ENCODE measurements around the gene TMED5. TPM values are rescaled to one million over a fixed set of nuclear protein-coding genes. Genes with fewer than 3 reads are reported as not detected.
"Not testable (repeated sequence)": the region's sequence is repeated elsewhere in the genome, so short reads cannot be mapped to it uniquely, and the experiment has no call there.

The TMED5 gene
- total RNA-seq, result 10 to 100 TPM; 15.0 to 97.3 (median 43.3) TPM

DNA sequence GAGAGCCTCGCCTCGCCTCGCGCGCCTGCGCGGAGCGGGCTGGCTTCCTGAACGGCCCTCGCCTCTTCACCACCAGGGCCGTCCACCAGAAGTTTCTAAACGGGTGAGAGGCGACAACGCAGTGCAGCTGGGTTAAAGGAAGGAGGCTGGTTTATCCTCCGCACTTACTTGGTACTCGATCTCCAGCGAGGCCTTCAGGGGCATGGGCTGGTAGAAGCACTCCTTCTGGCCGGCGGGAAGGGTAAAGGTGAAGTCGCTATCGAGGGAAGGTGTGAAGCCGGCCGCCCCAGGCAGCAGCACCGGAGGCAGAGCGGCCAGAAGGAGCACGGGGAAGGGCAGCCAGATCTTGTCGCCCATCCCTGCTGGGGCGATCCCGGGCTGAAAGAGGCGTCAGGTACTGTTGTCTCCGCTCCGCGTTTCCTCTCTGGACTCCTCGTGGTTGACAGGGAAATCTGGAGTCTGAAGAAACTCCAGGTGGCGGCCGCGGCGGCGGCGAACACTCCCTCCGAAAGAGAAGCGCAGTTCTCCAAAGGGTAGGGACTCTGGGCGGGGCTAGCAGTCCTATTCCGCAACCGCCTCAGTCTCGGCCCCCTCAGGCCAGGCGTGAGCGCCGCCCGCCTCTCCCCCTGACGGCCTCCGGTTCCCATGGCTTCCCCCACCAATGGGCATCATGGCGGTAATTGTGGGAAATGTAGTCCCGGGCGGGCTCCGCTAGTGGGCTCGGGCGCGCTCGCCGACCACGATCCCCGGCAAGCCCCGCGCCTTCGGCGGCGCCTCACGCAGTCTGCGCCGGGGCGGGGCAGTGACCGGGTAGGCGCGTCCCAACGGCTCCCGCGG, at the start of gene TMED5:
Gene TMED5 (minus strand): TSS at position 528 of the 837 bp plus-strand sequence. CDS start 171 bp downstream, at position 357.
- H3K36me3 ChIP-seq, result no peaks in the 10 kb centered on the region
- 0% methylated on average over 75 of the region's 78 CpGs; no CpG with 5 or more reads in 1 of the 2 donors for WGBS, 2 donors (ENCODE audit: low coverage in 1 of 2)
- H3K4me1 ChIP-seq, result peaks cover 9 to 34% (median 16%) of the 10 kb centered on the region in 4 donors
- no peaks in the 10 kb centered on the region for H3K9me3 ChIP-seq
- peak; percentile 98 for DNase-seq
- H3K27ac ChIP-seq, result peak within 1 kb of the TSS; percentile 97 to 100 (median 99)
- in situ Hi-C loops (cut with MboI; ENCODE audit: low pct_ligation_motif_present in 1 of 4, low pct_unique_long_range_greater_than_20kb in 1 of 4, low sequenced_read_pairs in 3 of 4), result no loop called here
- no peaks in the 10 kb centered on the region for H3K27me3 ChIP-seq
- TF ChIP-seq POLR2A (IDR thresholded peaks at IDR 0.05) (peak; percentile 98), POLR2AphosphoS5 (IDR thresholded peaks at IDR 0.05) (peak; percentile 94 to 97 (median 97)), EP300 (IDR thresholded peaks at IDR 0.05; ENCODE audit: low read depth) (no peak)
- TF ChIP-seq, protein P1, sequence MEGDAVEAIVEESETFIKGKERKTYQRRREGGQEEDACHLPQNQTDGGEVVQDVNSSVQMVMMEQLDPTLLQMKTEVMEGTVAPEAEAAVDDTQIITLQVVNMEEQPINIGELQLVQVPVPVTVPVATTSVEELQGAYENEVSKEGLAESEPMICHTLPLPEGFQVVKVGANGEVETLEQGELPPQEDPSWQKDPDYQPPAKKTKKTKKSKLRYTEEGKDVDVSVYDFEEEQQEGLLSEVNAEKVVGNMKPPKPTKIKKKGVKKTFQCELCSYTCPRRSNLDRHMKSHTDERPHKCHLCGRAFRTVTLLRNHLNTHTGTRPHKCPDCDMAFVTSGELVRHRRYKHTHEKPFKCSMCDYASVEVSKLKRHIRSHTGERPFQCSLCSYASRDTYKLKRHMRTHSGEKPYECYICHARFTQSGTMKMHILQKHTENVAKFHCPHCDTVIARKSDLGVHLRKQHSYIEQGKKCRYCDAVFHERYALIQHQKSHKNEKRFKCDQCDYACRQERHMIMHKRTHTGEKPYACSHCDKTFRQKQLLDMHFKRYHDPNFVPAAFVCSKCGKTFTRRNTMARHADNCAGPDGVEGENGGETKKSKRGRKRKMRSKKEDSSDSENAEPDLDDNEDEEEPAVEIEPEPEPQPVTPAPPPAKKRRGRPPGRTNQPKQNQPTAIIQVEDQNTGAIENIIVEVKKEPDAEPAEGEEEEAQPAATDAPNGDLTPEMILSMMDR (IDR thresholded peaks at IDR 0.05), result peak; percentile 11 to 77 (median 31)
- intact Hi-C loops (cut with DNase I; ENCODE audit: low total_unique reads), result no loop called here
- H3K4me3 ChIP-seq, result peak within 1 kb of the TSS; percentile 67 to 80 (median 79)

DNA sequence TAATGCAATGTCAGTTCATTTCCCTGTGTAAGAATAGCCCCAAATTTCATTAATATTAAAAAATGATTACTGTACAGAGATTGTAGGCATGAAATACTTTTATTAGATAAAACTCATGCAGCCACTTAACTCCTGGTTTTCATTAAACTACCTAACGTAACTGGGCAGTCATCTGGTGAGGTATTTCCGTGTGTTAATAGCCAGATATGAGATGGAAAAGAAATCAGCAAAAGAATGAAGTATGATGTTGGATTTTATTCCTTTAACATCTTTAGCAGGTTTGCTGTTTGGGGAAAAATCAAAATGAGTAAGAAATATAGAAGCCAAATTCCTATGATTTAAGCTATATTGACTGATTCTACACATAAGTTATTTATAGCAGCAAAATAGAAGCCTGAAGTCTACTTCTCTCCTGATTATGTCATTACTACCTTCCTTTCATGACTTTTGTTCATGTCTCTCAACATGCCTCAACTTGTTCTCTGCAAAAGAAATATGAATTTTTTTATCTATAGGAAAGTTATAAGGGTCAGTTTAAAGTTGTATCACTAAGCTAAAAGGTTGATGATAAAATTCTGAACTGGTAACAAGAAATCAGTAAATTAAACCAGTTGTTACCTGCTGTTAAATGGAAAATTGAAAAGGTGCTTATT, 42.9 kb upstream of the TMED5 start:
- intact Hi-C loops (cut with DNase I; ENCODE audit: low total_unique reads), result no loop called here
- no peak for DNase-seq
- peaks cover 0 to 6% (median 0%) of the 10 kb centered on the region in 4 donors for H3K36me3 ChIP-seq
- H3K4me1 ChIP-seq, result no peaks in the 10 kb centered on the region
- in situ Hi-C loops (cut with MboI; ENCODE audit: low pct_ligation_motif_present in 1 of 4, low pct_unique_long_range_greater_than_20kb in 1 of 4, low sequenced_read_pairs in 3 of 4), result no loop called here
- TF ChIP-seq POLR2AphosphoS5 (IDR thresholded peaks at IDR 0.05) (no peak), EP300 (IDR thresholded peaks at IDR 0.05; ENCODE audit: low read depth) (no peak), POLR2A (IDR thresholded peaks at IDR 0.05) (no peak)
- TF ChIP-seq, protein P1 (IDR thresholded peaks at IDR 0.05), result no peak
- no peak overlapping the region for H3K4me3 ChIP-seq
- H3K27me3 ChIP-seq, result no peaks in the 10 kb centered on the region
- H3K27ac ChIP-seq, result no peak overlapping the region
- WGBS, 2 donors (ENCODE audit: low coverage in 1 of 2), result 83 to 94% methylated on average over 2 of the region's 2 CpGs
- H3K9me3 ChIP-seq, result no peaks in the 10 kb centered on the region

DNA sequence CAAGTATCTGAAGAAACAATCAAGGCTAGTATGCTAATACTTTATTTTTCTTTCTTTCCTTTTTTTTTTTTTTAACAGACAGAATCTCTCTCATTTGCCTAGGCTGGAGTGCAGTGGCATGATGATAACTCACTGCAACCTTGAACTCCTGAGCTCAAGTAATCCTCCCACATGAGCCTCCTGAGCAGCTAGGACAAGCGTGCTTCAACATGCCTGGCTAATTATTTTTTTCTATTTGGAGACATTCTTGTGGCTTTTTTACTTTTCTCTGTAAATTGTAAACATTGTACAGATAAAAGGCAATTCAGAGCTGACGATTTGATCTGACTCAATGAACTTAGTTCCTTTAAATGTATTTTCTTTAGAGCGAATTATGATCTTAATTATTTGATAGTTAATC, 41.7 kb upstream of the TMED5 start:
- no peaks in the 10 kb centered on the region for H3K27me3 ChIP-seq
- TF ChIP-seq, protein P1 (IDR thresholded peaks at IDR 0.05), result no peak
- no peak for TF ChIP-seq POLR2AphosphoS5 (IDR thresholded peaks at IDR 0.05)
- no peak for TF ChIP-seq EP300 (IDR thresholded peaks at IDR 0.05; ENCODE audit: low read depth)
- TF ChIP-seq POLR2A (IDR thresholded peaks at IDR 0.05), result no peak
- peaks cover 0 to 6% (median 0%) of the 10 kb centered on the region in 4 donors for H3K36me3 ChIP-seq
- DNase-seq, result no peak
- no peak overlapping the region for H3K4me3 ChIP-seq
- WGBS, 2 donors (ENCODE audit: low coverage in 1 of 2), result 93 to 97% methylated on average over 3 of the region's 3 CpGs
- no peak overlapping the region for H3K27ac ChIP-seq
- in situ Hi-C loops (cut with MboI; ENCODE audit: low pct_ligation_motif_present in 1 of 4, low pct_unique_long_range_greater_than_20kb in 1 of 4, low sequenced_read_pairs in 3 of 4) (no loop called here), intact Hi-C loops (cut with DNase I; ENCODE audit: low total_unique reads) (no loop called here)
- H3K9me3 ChIP-seq, result no peaks in the 10 kb centered on the region
- H3K4me1 ChIP-seq, result no peaks in the 10 kb centered on the region

DNA sequence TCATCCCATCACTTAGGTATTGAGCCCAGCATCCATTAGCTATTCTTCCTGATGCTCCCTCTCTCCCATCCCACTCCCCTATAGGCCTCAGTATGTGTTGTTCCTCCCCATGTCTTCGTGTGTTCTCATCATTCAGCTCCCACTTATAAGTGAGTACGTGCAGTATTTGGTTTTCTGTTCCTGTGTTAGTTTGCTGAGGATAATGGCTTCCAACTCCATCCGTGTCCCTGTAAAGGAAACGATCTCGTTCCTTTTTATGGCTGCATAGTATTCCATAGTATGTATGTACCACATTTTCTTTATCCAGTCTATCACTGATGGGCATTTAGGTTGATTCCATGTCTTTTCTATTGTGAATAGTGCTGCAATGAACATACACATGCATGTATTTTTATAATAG, 40.5 kb upstream of the TMED5 start:
- DNase-seq; in situ Hi-C loops (cut with MboI; ENCODE audit: low pct_ligation_motif_present in 1 of 4, low pct_unique_long_range_greater_than_20kb in 1 of 4, low sequenced_read_pairs in 3 of 4); H3K27ac ChIP-seq; H3K36me3 ChIP-seq; H3K4me3 ChIP-seq; H3K9me3 ChIP-seq; H3K4me1 ChIP-seq; H3K27me3 ChIP-seq; intact Hi-C loops (cut with DNase I; ENCODE audit: low total_unique reads): not testable (repeated sequence)
- 83 to 97% methylated on average over 2 to 5 of the region's 5 CpGs for WGBS, 2 donors (ENCODE audit: low coverage in 1 of 2)

Measured in transverse colon (tissue), 4 donors.